ENCODE results near the gene CDH22.

Gene CDH22

GRCh38 chr20:46171909-46172308 is 136.4 kb downstream of the CDH22 start:
- no peak overlapping the region for H4K91ac ChIP-seq (ENCODE audit: low read depth, low read length, poor library complexity)
- H3K23ac ChIP-seq (ENCODE audit: low read depth, low read length, poor library complexity) = no peak overlapping the region
- DNase-seq (ENCODE audit: low spot score) = no peak
- H2BK12ac ChIP-seq (ENCODE audit: low read length) = no peak overlapping the region
- no peak overlapping the region for H2AFZ ChIP-seq (ENCODE audit: low read length)
- H3K4ac ChIP-seq (ENCODE audit: low read length) = no peak overlapping the region
- no peak overlapping the region for H2AK5ac ChIP-seq (ENCODE audit: low read depth, low read length)
- H2BK15ac ChIP-seq (ENCODE audit: low read length) = no peak overlapping the region
- no peak overlapping the region for H2BK120ac ChIP-seq (ENCODE audit: low read depth, low read length)
- H3K4me3 ChIP-seq (ENCODE audit: low read length in 2 of 2) = no peak overlapping the region
- no peak overlapping the region for H3K14ac ChIP-seq (ENCODE audit: low read length)
- peaks cover 0 to 2% of the 10 kb centered on the region in 2 donors for H3K4me1 ChIP-seq (ENCODE audit: control insufficient read depth in 2 of 2, insufficient read depth in 1 of 2, low read depth in 1 of 2, low read length in 2 of 2)
- H2BK5ac ChIP-seq (ENCODE audit: low read length) = no peak overlapping the region
- H3K27me3 ChIP-seq (ENCODE audit: control insufficient read depth in 3 of 3, insufficient read depth in 3 of 3, low read depth in 1 of 3, low read length in 3 of 3) = peaks cover 3 to 58% (median 29%) of the 10 kb centered on the region in 3 experiments
- H3K4me2 ChIP-seq (ENCODE audit: insufficient read depth, low read length, poor library complexity, severe bottlenecking) = no peak overlapping the region
- no peak overlapping the region for H3K9ac ChIP-seq (ENCODE audit: low read depth, low read length, poor library complexity)
- no CpG with 5 or more reads among the region's 5 CpGs for WGBS, 2 donors (ENCODE audit: extremely low coverage in 2 of 2, insufficient read length in 2 of 2, insufficient replicate concordance in 1 of 2)
- H3K27ac ChIP-seq (replicated peaks; ENCODE audit: low read length) = no peak overlapping the region
- peaks cover 0 to 3% of the 10 kb centered on the region in 2 donors for H3K9me3 ChIP-seq (replicated peaks in 1 of 2; ENCODE audit: control insufficient read depth in 2 of 2, insufficient read depth in 1 of 2, low read depth in 1 of 2, low read length in 2 of 2)
- H3K79me1 ChIP-seq (ENCODE audit: low read depth, low read length) = no peaks in the 10 kb centered on the region
- no peaks in the 10 kb centered on the region for H3K36me3 ChIP-seq (replicated peaks in 1 of 2; ENCODE audit: control insufficient read depth in 2 of 2, insufficient read depth in 2 of 2, low read length in 2 of 2)
- no peak overlapping the region for H3K18ac ChIP-seq (ENCODE audit: low read length)
- H4K8ac ChIP-seq (ENCODE audit: low read depth, low read length) = no peak overlapping the region

- H3K4me1 ChIP-seq (ENCODE audit: control insufficient read depth in 2 of 2, insufficient read depth in 1 of 2, low read depth in 1 of 2, low read length in 2 of 2) = peaks cover 0 to 2% of the 10 kb centered on the region in 2 donors
- H3K14ac ChIP-seq (ENCODE audit: low read length) = no peak overlapping the region
- H3K4ac ChIP-seq (ENCODE audit: low read length) = no peak overlapping the region
- no peak overlapping the region for H3K18ac ChIP-seq (ENCODE audit: low read length)
- no peak overlapping the region for H3K4me3 ChIP-seq (ENCODE audit: low read length in 2 of 2)
- no peak overlapping the region for H2BK120ac ChIP-seq (ENCODE audit: low read depth, low read length)
- H2AFZ ChIP-seq (ENCODE audit: low read length) = no peak overlapping the region
- no peak overlapping the region for H4K8ac ChIP-seq (ENCODE audit: low read depth, low read length)
- H3K27me3 ChIP-seq (ENCODE audit: control insufficient read depth in 3 of 3, insufficient read depth in 3 of 3, low read depth in 1 of 3, low read length in 3 of 3) = peaks cover 3 to 58% (median 29%) of the 10 kb centered on the region in 3 experiments
- H3K27ac ChIP-seq (replicated peaks; ENCODE audit: low read length) = no peak overlapping the region
- H3K9ac ChIP-seq (ENCODE audit: low read depth, low read length, poor library complexity) = no peak overlapping the region
- no peak overlapping the region for H2BK15ac ChIP-seq (ENCODE audit: low read length)
- H3K36me3 ChIP-seq (replicated peaks in 1 of 2; ENCODE audit: control insufficient read depth in 2 of 2, insufficient read depth in 2 of 2, low read length in 2 of 2) = no peaks in the 10 kb centered on the region
- H2AK5ac ChIP-seq (ENCODE audit: low read depth, low read length) = no peak overlapping the region
- H3K79me1 ChIP-seq (ENCODE audit: low read depth, low read length) = no peaks in the 10 kb centered on the region
- H2BK12ac ChIP-seq (ENCODE audit: low read length) = no peak overlapping the region
- H3K23ac ChIP-seq (ENCODE audit: low read depth, low read length, poor library complexity) = no peak overlapping the region
- no peak overlapping the region for H2BK5ac ChIP-seq (ENCODE audit: low read length)
- no CpG with 5 or more reads among the region's 2 CpGs for WGBS, 2 donors (ENCODE audit: extremely low coverage in 2 of 2, insufficient read length in 2 of 2, insufficient replicate concordance in 1 of 2)
- peaks cover 0 to 3% of the 10 kb centered on the region in 2 donors for H3K9me3 ChIP-seq (replicated peaks in 1 of 2; ENCODE audit: control insufficient read depth in 2 of 2, insufficient read depth in 1 of 2, low read depth in 1 of 2, low read length in 2 of 2)
- no peak for DNase-seq (ENCODE audit: low spot score)
- no peak overlapping the region for H3K4me2 ChIP-seq (ENCODE audit: insufficient read depth, low read length, poor library complexity, severe bottlenecking)
- H4K91ac ChIP-seq (ENCODE audit: low read depth, low read length, poor library complexity) = no peak overlapping the region
Observed at GRCh38 chr20:46171476-46171875, 136.8 kb downstream of the CDH22 start.

- H4K91ac ChIP-seq (ENCODE audit: low read depth, low read length, poor library complexity) = no peak overlapping the region
- WGBS, 2 donors (ENCODE audit: extremely low coverage in 2 of 2, insufficient read length in 2 of 2, insufficient replicate concordance in 1 of 2) = no CpG with 5 or more reads among the region's 13 CpGs
Observed at GRCh38 chr20:46169245-46170171, 138.8 kb downstream of the CDH22 start.

GRCh38 chr20:46168438-46168837 is 139.9 kb downstream of the CDH22 start:
- H2BK120ac ChIP-seq (ENCODE audit: low read depth, low read length) = no peak overlapping the region
- no peak for DNase-seq (ENCODE audit: low spot score)
- no peak overlapping the region for H2BK15ac ChIP-seq (ENCODE audit: low read length)
- H3K4me2 ChIP-seq (ENCODE audit: insufficient read depth, low read length, poor library complexity, severe bottlenecking) = no peak overlapping the region
- H3K27me3 ChIP-seq (ENCODE audit: control insufficient read depth in 3 of 3, insufficient read depth in 3 of 3, low read depth in 1 of 3, low read length in 3 of 3) = peaks cover 0 to 42% (median 10%) of the 10 kb centered on the region in 3 experiments
- H3K4me1 ChIP-seq (ENCODE audit: control insufficient read depth in 2 of 2, insufficient read depth in 1 of 2, low read depth in 1 of 2, low read length in 2 of 2) = peaks cover 0 to 7% of the 10 kb centered on the region in 2 donors
- H3K79me1 ChIP-seq (ENCODE audit: low read depth, low read length) = no peaks in the 10 kb centered on the region
- no peak overlapping the region for H4K8ac ChIP-seq (ENCODE audit: low read depth, low read length)
- no peak overlapping the region for H2AFZ ChIP-seq (ENCODE audit: low read length)
- H3K14ac ChIP-seq (ENCODE audit: low read length) = no peak overlapping the region
- H3K18ac ChIP-seq (ENCODE audit: low read length) = no peak overlapping the region
- no peak overlapping the region for H3K4me3 ChIP-seq (ENCODE audit: low read length in 2 of 2)
- peak overlapping the region; percentile 34 for H3K9ac ChIP-seq (ENCODE audit: low read depth, low read length, poor library complexity)
- no CpG with 5 or more reads among the region's 8 CpGs for WGBS, 2 donors (ENCODE audit: extremely low coverage in 2 of 2, insufficient read length in 2 of 2, insufficient replicate concordance in 1 of 2)
- no peak overlapping the region for H3K4ac ChIP-seq (ENCODE audit: low read length)
- no peak overlapping the region for H2AK5ac ChIP-seq (ENCODE audit: low read depth, low read length)
- H3K36me3 ChIP-seq (replicated peaks in 1 of 2; ENCODE audit: control insufficient read depth in 2 of 2, insufficient read depth in 2 of 2, low read length in 2 of 2) = no peaks in the 10 kb centered on the region
- no peak overlapping the region for H3K27ac ChIP-seq (replicated peaks; ENCODE audit: low read length)
- H2BK12ac ChIP-seq (ENCODE audit: low read length) = no peak overlapping the region
- H3K23ac ChIP-seq (ENCODE audit: low read depth, low read length, poor library complexity) = no peak overlapping the region
- H3K9me3 ChIP-seq (replicated peaks in 1 of 2; ENCODE audit: control insufficient read depth in 2 of 2, insufficient read depth in 1 of 2, low read depth in 1 of 2, low read length in 2 of 2) = peaks cover 0 to 3% of the 10 kb centered on the region in 2 donors
- no peak overlapping the region for H4K91ac ChIP-seq (ENCODE audit: low read depth, low read length, poor library complexity)
- no peak overlapping the region for H2BK5ac ChIP-seq (ENCODE audit: low read length)

More at GRCh38 chr20:46169245-46170171, 138.8 kb downstream of the CDH22 start:
- peak overlapping the region; percentile 58 for H3K18ac ChIP-seq (ENCODE audit: low read length)
- H2BK120ac ChIP-seq (ENCODE audit: low read depth, low read length) = no peak overlapping the region
- H3K36me3 ChIP-seq (replicated peaks in 1 of 2; ENCODE audit: control insufficient read depth in 2 of 2, insufficient read depth in 2 of 2, low read length in 2 of 2) = no peaks in the 10 kb centered on the region
- H3K27ac ChIP-seq (replicated peaks; ENCODE audit: low read length) = no peak overlapping the region
- no peak overlapping the region for H2BK12ac ChIP-seq (ENCODE audit: low read length)
- H2AFZ ChIP-seq (ENCODE audit: low read length) = no peak overlapping the region
- H3K27me3 ChIP-seq (ENCODE audit: control insufficient read depth in 3 of 3, insufficient read depth in 3 of 3, low read depth in 1 of 3, low read length in 3 of 3) = peaks cover 3 to 44% (median 21%) of the 10 kb centered on the region in 3 experiments
- peak overlapping the region; percentile 82 for H3K9ac ChIP-seq (ENCODE audit: low read depth, low read length, poor library complexity)
- H2BK5ac ChIP-seq (ENCODE audit: low read length) = no peak overlapping the region
- DNase-seq (ENCODE audit: low spot score) = no peak
- peak overlapping the region; percentile 10 for H3K14ac ChIP-seq (ENCODE audit: low read length)
- no peak overlapping the region for H3K4me3 ChIP-seq (ENCODE audit: low read length in 2 of 2)
- H4K8ac ChIP-seq (ENCODE audit: low read depth, low read length) = no peak overlapping the region
- H2AK5ac ChIP-seq (ENCODE audit: low read depth, low read length) = no peak overlapping the region
- no peak overlapping the region for H2BK15ac ChIP-seq (ENCODE audit: low read length)
- H3K79me1 ChIP-seq (ENCODE audit: low read depth, low read length) = no peaks in the 10 kb centered on the region
- peaks cover 0 to under 1% of the 10 kb centered on the region in 2 donors for H3K4me1 ChIP-seq (ENCODE audit: control insufficient read depth in 2 of 2, insufficient read depth in 1 of 2, low read depth in 1 of 2, low read length in 2 of 2)
- no peak overlapping the region for H3K4me2 ChIP-seq (ENCODE audit: insufficient read depth, low read length, poor library complexity, severe bottlenecking)
- H3K9me3 ChIP-seq (replicated peaks in 1 of 2; ENCODE audit: control insufficient read depth in 2 of 2, insufficient read depth in 1 of 2, low read depth in 1 of 2, low read length in 2 of 2) = peaks cover 0 to 3% of the 10 kb centered on the region in 2 donors
- no peak overlapping the region for H3K23ac ChIP-seq (ENCODE audit: low read depth, low read length, poor library complexity)
- no peak overlapping the region for H3K4ac ChIP-seq (ENCODE audit: low read length)

All from neuronal stem cell (in vitro differentiated cells).